ENCODE measurements around the gene DNAJB11.

DNAJB11 gene

DNA sequence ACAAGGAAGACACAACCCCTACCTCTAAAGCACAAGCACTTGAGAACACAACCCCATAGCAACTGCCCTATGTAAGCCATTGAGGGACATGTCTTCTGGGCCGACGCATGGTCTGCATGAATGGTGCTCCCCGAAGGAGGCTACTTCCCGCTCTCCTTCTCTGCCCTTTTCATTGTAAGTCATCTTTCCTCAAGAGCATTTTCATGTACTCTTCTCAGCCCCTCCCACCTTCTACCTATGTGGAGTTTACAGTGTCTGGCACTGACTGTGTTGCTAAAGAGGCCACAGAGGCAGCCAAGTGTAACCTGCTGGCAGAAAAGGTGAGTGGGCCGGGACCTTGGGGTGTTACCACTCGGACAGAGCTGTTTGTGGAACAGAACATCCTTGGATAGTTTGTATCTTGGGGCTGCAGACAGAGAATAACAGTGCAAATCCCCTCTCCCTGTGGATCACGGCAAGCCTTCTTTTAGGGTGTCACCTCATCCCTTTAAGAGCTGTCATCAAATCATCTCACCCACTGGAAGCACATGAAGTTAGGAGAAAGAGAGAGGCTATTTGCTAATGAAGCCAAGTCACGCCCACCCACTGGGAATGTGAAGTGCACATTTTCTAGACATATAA lies 47.9 kb downstream of the DNAJB11 start:
- peaks cover 55% of the 10 kb centered on the region for H3K27me3 ChIP-seq (ENCODE audit: insufficient read depth, low read length)
- H2AFZ ChIP-seq (ENCODE audit: low read length, unreplicated experiment), result no peak overlapping the region
- H3K27ac ChIP-seq (ENCODE audit: low read depth, low read length), result no peak overlapping the region
- no peak overlapping the region for H3K4me3 ChIP-seq (ENCODE audit: low read depth, low read length)
- no peaks in the 10 kb centered on the region for H3K79me2 ChIP-seq (ENCODE audit: control insufficient read depth, insufficient read depth, low read length, unreplicated experiment)
- H3K4me1 ChIP-seq (ENCODE audit: control insufficient read depth, insufficient read depth, low read length, unreplicated experiment), result peaks cover 5% of the 10 kb centered on the region
- no peaks in the 10 kb centered on the region for H3K36me3 ChIP-seq (ENCODE audit: insufficient read depth, low read length)

DNA sequence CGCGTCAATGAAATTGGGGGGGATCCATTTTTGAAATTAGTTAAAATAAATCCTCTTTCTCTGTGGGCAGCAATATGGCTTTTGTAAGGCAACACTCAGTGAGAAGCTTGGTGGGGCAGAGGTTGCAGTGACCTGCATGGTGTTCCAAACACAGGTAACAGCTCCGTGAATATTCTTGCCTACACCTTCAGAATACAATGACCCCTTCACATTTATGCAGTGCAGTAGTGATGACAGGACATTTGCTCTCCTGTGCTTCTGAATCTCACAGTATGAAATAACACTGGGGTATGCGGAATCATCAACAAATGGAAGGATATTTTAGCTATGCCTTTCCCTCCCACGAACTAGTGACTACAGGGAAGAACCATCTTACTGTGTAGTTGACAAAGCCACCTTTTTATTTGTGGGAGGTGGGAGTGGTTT lies 49.3 kb downstream of the DNAJB11 start:
- Histone ChIP-seq H3K4me1 (ENCODE audit: control insufficient read depth, insufficient read depth, low read length, unreplicated experiment) (peaks cover 5% of the 10 kb centered on the region), H3K36me3 (ENCODE audit: insufficient read depth, low read length) (no peaks in the 10 kb centered on the region), H3K27me3 (ENCODE audit: insufficient read depth, low read length) (peaks cover 53% of the 10 kb centered on the region), H2AFZ (ENCODE audit: low read length, unreplicated experiment) (no peak overlapping the region), H3K4me3 (ENCODE audit: low read depth, low read length) (no peak overlapping the region), H3K27ac (ENCODE audit: low read depth, low read length) (no peak overlapping the region), H3K79me2 (ENCODE audit: control insufficient read depth, insufficient read depth, low read length, unreplicated experiment) (no peaks in the 10 kb centered on the region)

DNA sequence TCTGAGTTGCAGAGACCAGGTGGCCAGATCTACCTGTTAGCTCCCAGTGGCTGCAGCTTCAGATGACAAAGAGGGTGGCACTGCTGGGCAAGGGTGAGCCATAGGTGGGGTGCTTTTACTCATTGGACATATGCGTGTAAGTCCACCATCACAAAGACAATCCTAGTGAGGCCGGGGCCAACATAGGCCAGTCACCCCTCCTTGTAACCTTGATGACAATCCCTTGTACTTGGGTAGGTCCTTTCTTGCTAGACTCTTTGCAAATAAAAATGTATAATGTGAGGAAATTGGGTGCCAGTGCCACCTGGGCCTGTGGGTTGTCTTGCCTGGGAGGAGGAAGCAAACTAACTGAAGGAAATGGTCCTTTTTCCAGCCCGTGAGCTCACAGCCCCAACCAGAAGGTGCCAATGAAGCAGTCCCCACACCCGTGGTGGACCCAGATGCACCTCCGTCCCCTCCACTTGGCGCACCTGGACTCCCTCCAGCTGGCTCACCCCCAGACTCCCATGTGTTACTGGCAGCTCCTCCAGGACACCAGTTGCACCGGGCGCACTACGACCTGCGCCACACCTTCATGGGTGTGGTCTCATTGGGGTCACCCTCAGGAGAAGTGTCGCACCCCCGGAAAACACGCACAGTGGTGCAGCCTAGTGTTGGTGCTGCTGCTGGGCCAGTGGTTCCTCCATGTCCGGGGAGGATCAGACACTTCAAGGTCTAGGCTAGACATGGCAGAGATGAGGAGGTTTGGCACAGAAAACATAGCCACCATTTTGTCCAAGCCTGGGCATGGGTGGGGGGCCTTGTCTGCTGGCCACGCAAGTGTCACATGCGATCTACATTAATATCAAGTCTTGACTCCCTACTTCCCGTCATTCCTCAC lies 49.9 kb downstream of the DNAJB11 start:
- Histone ChIP-seq H3K36me3 (ENCODE audit: insufficient read depth, low read length) (no peaks in the 10 kb centered on the region), H3K27me3 (ENCODE audit: insufficient read depth, low read length) (peaks cover 59% of the 10 kb centered on the region), H3K27ac (ENCODE audit: low read depth, low read length) (no peak overlapping the region), H3K4me3 (ENCODE audit: low read depth, low read length) (no peak overlapping the region), H2AFZ (ENCODE audit: low read length, unreplicated experiment) (no peak overlapping the region), H3K79me2 (ENCODE audit: control insufficient read depth, insufficient read depth, low read length, unreplicated experiment) (no peaks in the 10 kb centered on the region), H3K4me1 (ENCODE audit: control insufficient read depth, insufficient read depth, low read length, unreplicated experiment) (peaks cover 5% of the 10 kb centered on the region)

DNA sequence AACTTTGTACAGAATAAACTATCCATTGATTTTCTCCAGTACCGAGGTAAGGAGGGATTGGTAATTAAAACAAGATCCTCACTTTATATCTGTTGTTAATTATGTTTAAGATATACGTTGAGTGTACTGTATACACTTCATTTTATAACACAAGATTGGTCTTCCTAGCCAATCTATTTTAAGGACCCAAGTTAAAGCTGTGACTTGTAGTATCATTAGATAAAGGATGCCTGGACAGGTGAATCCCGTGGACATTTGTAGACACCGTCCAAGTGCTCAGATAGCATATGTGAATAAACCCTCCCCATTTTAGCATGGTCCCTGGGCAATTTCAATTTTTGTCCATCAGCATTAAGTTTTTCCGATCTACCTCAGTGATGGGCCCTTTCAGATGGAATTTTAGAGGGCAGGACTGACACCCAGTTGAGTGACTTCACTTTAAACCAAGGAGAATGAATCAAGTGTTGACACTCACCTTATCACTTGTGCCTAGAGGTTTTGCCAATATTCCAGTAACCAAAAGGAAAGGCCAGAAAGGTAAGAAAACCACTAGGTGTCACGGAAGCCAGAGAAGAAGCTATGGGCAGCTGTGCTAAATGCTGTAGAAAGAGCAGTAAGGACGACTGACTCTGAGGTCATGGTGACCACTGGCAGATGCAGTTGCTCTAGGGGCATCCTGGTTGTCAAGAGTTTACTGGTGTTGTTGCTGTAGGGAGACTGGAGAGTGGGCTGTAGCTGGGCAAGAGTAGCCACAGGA lies 51.6 kb downstream of the DNAJB11 start:
- H3K4me3 ChIP-seq (ENCODE audit: low read depth, low read length), result no peak overlapping the region
- H3K4me1 ChIP-seq (ENCODE audit: control insufficient read depth, insufficient read depth, low read length, unreplicated experiment), result peaks cover 5% of the 10 kb centered on the region
- H3K27me3 ChIP-seq (ENCODE audit: insufficient read depth, low read length), result peaks cover 75% of the 10 kb centered on the region
- H3K36me3 ChIP-seq (ENCODE audit: insufficient read depth, low read length), result no peaks in the 10 kb centered on the region
- H3K27ac ChIP-seq (ENCODE audit: low read depth, low read length), result no peak overlapping the region
- no peaks in the 10 kb centered on the region for H3K79me2 ChIP-seq (ENCODE audit: control insufficient read depth, insufficient read depth, low read length, unreplicated experiment)
- no peak overlapping the region for H2AFZ ChIP-seq (ENCODE audit: low read length, unreplicated experiment)

DNA sequence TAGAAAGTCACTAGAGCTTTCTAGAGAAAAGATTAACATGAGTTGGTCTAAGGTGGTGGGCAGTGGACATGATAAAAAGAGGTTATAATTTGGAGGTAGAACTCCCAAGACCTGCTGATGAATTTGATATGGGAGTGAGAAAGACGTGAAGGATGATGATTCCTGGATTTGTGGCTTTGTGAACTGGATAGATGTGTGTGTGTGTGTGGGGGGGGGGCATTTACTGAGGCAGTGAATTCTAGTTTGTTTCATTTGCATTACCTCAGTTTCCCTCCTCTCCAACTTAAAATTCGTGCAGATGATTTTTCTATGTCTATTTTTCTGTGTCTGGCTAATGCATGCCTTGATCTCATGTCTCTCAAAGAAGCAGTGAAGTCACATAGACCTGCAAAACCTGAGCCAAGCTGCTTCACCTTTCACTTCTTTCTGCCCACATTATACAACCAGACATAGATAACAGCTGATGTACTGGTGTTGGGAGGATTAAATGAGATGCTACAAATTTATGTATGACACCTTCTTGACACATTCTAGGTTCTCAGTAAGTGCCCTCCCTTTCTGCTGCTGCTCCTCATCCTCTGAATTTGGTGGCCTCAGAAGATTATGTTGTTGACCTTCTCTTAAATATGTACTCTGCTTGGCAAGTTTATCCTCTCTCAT lies 52.3 kb downstream of the DNAJB11 start:
- H3K36me3 ChIP-seq (ENCODE audit: insufficient read depth, low read length), result no peaks in the 10 kb centered on the region
- H3K27me3 ChIP-seq (ENCODE audit: insufficient read depth, low read length), result peaks cover 71% of the 10 kb centered on the region
- H3K79me2 ChIP-seq (ENCODE audit: control insufficient read depth, insufficient read depth, low read length, unreplicated experiment), result no peaks in the 10 kb centered on the region
- no peaks in the 10 kb centered on the region for H3K4me1 ChIP-seq (ENCODE audit: control insufficient read depth, insufficient read depth, low read length, unreplicated experiment)
- H3K27ac ChIP-seq (ENCODE audit: low read depth, low read length), result no peak overlapping the region
- H3K4me3 ChIP-seq (ENCODE audit: low read depth, low read length), result no peak overlapping the region
- H2AFZ ChIP-seq (ENCODE audit: low read length, unreplicated experiment), result no peak overlapping the region

DNA sequence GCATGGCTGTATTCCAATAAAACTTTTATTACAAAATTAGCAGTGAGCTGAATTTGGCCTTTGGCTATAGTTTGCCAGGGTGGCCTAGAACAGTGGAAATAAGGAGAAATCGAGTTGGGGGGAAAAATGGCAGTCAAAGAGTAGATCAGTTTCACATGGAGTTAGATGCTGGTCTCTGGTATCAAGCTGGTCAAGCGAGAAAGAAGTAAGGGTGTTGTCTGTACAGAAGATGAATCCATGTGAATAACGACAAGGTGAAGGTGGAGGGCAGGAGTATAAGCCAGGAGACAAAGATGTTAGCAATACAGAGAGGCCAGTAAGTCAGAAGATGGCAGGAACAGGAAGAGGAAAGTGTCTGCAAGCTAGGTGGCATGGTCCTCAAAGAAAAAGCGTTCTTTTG lies 54.1 kb downstream of the DNAJB11 start:
- Histone ChIP-seq H3K36me3 (ENCODE audit: insufficient read depth, low read length) (no peaks in the 10 kb centered on the region), H3K79me2 (ENCODE audit: control insufficient read depth, insufficient read depth, low read length, unreplicated experiment) (no peaks in the 10 kb centered on the region), H3K4me3 (ENCODE audit: low read depth, low read length) (no peak overlapping the region), H2AFZ (ENCODE audit: low read length, unreplicated experiment) (no peak overlapping the region), H3K27me3 (ENCODE audit: insufficient read depth, low read length) (peaks cover 70% of the 10 kb centered on the region), H3K27ac (ENCODE audit: low read depth, low read length) (no peak overlapping the region), H3K4me1 (ENCODE audit: control insufficient read depth, insufficient read depth, low read length, unreplicated experiment) (no peaks in the 10 kb centered on the region)

DNA sequence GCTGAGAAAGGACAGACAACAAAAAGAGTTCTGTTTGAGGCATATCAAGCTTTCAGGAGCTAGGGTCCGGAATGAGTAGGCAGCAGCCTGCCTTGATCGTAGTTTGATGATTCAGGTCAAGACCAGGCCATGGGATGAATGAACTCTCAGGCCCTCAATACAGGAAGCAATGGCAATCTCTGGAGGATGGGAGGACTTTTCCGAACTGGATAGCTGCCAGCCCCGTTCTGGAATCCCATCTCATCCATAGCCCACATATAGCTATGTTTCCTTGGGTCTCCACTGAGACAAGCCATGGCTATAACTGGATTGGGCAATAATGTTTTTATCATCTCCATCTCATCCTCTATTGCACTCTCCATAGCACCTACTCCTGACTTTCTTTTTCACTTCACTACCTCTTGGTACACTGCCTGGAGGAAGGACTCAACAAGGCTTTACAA lies 55.1 kb downstream of the DNAJB11 start:
- no peaks in the 10 kb centered on the region for H3K4me1 ChIP-seq (ENCODE audit: control insufficient read depth, insufficient read depth, low read length, unreplicated experiment)
- H3K4me3 ChIP-seq (ENCODE audit: low read depth, low read length), result no peak overlapping the region
- H3K36me3 ChIP-seq (ENCODE audit: insufficient read depth, low read length), result no peaks in the 10 kb centered on the region
- H3K79me2 ChIP-seq (ENCODE audit: control insufficient read depth, insufficient read depth, low read length, unreplicated experiment), result no peaks in the 10 kb centered on the region
- peaks cover 72% of the 10 kb centered on the region for H3K27me3 ChIP-seq (ENCODE audit: insufficient read depth, low read length)
- no peak overlapping the region for H3K27ac ChIP-seq (ENCODE audit: low read depth, low read length)
- H2AFZ ChIP-seq (ENCODE audit: low read length, unreplicated experiment), result no peak overlapping the region

DNA sequence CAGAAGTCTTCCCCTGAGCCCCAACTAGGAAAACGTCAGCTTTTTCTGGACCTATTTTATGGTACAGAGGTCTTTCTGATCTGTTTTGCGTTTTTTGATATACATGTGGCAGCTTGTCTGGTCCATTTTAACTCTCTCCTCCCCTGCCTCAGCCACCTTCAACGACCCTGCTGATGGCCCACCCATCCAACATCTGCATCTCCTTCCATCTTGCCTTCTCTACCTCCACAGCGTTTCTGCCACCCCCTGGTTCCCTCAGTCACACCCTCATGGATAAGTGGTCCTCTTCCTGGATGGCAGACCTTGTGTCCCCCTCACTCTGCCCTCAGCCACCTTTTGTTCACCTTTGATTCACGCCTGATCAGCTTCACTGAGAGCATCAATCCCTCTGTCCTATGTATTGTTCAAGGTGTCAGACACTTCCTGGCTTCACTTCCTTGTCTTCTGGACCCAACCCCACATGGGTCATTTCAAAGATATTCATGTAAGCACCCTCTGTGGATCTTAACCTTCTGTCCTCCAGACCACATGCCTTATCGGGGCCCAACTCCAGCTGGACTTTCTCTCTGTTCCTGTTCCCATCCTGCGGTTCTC lies 55.8 kb downstream of the DNAJB11 start:
- no peaks in the 10 kb centered on the region for H3K4me1 ChIP-seq (ENCODE audit: control insufficient read depth, insufficient read depth, low read length, unreplicated experiment)
- H3K27me3 ChIP-seq (ENCODE audit: insufficient read depth, low read length), result peaks cover 75% of the 10 kb centered on the region
- no peak overlapping the region for H3K27ac ChIP-seq (ENCODE audit: low read depth, low read length)
- no peak overlapping the region for H3K4me3 ChIP-seq (ENCODE audit: low read depth, low read length)
- H3K79me2 ChIP-seq (ENCODE audit: control insufficient read depth, insufficient read depth, low read length, unreplicated experiment), result no peaks in the 10 kb centered on the region
- no peak overlapping the region for H2AFZ ChIP-seq (ENCODE audit: low read length, unreplicated experiment)
- no peaks in the 10 kb centered on the region for H3K36me3 ChIP-seq (ENCODE audit: insufficient read depth, low read length)

DNA sequence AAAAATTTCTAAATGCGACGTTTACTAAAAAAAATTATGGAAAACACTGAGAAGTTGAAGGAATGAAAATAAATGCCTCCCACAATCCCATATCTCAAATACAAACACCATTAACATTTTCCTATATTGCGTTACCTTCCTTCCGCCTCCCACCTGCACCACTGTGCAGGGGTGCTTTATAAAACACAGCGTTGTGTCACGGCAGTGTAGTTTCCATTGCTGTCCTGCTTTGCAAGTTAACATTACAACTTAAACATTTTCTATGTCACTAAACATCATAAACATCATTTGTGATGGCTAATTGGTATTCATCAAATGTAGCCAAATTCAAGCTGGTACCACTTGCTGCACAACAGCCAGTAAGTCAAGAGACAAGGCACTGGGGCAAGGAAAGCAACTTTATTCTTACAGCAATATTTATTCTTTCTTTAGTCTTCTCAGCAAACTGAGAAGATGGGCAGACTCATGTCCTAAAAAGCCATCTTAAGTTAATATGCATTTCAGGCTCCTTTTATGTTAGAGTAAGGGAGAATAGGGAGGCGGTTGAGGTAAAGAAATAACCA lies 57.4 kb downstream of the DNAJB11 start:
- Histone ChIP-seq H3K4me1 (ENCODE audit: control insufficient read depth, insufficient read depth, low read length, unreplicated experiment) (no peaks in the 10 kb centered on the region), H2AFZ (ENCODE audit: low read length, unreplicated experiment) (no peak overlapping the region), H3K27ac (ENCODE audit: low read depth, low read length) (no peak overlapping the region), H3K4me3 (ENCODE audit: low read depth, low read length) (no peak overlapping the region), H3K27me3 (ENCODE audit: insufficient read depth, low read length) (peaks cover 63% of the 10 kb centered on the region), H3K36me3 (ENCODE audit: insufficient read depth, low read length) (no peaks in the 10 kb centered on the region), H3K79me2 (ENCODE audit: control insufficient read depth, insufficient read depth, low read length, unreplicated experiment) (no peaks in the 10 kb centered on the region)

DNA sequence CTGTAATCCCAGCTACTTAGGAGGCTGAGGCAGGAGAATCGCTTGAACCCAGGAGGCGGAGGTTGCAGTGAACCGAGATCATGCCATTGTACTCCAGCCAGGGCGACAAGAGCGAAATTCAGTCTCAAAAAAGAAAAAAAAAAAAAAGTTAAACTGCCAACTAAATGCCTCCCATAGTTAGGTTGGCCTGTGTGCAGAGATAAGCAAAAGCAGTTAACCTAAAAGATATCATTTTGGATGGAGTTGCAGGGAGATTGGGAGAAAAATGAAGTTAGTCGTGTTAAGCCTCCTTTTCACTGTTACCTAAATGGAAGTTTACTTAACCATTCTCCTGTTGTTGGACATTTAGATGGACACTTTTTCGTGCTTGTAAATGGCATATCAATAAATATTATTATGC lies 58.2 kb downstream of the DNAJB11 start:
- no peaks in the 10 kb centered on the region for H3K4me1 ChIP-seq (ENCODE audit: control insufficient read depth, insufficient read depth, low read length, unreplicated experiment)
- H3K4me3 ChIP-seq (ENCODE audit: low read depth, low read length), result no peak overlapping the region
- no peaks in the 10 kb centered on the region for H3K79me2 ChIP-seq (ENCODE audit: control insufficient read depth, insufficient read depth, low read length, unreplicated experiment)
- peaks cover 59% of the 10 kb centered on the region for H3K27me3 ChIP-seq (ENCODE audit: insufficient read depth, low read length)
- no peak overlapping the region for H3K27ac ChIP-seq (ENCODE audit: low read depth, low read length)
- H2AFZ ChIP-seq (ENCODE audit: low read length, unreplicated experiment), result no peak overlapping the region
- no peaks in the 10 kb centered on the region for H3K36me3 ChIP-seq (ENCODE audit: insufficient read depth, low read length)
